MM.1S (cell line): Measurements from ENCODE around the gene IFI30.

Experiments
- EZH2 ChIP-seq: fragments of 300-600 bp; sonication (generic); optimal IDR thresholded peaks from 2 replicates; pipeline ENCODE3; 2017; ENCODE audit warnings: low read depth, mild to moderate bottlenecking, antibody characterized with exemption, low read length, mixed read lengths
- TF ChIP-seq, protein P1 (sequence below): fragments of 300-600 bp; sonication (generic); IDR thresholded peaks from 2 replicates; pipeline ENCODE4 v1.5.1; 2016; ENCODE audit warnings: antibody characterized with exemption, low read length, mixed read lengths

DNA sequence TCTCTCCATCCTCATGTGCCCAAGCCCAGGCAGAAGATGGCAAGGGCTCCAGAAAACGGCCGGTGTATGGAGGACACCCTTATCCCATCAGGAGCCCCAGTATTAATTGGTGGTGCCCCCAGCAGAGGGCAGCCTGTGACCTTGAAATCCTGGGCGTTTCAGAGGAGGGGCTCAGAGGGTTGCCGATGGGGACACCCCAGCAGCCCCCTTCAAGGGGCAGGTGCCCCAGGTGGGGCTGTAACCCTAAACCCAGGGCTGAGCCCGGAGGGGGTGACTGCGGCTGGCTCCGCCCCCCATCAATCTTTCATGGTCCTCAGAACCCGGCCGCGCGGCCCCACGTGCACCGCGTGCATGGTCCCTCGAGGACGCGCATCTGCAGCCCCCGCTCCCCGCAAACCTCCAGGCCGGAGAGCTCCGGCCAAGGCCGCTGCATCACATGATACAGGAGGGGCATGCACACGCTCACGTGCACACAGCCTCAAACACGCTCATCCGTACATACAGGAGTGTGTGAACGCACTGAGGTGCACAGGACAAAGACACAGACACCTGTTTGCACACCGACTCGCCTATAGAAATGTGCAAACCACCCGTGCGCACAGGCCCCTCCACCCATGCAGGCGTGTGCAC is 29.3 kb downstream of the IFI30 start:
- no peak for TF ChIP-seq EZH2
- TF ChIP-seq, protein P1, sequence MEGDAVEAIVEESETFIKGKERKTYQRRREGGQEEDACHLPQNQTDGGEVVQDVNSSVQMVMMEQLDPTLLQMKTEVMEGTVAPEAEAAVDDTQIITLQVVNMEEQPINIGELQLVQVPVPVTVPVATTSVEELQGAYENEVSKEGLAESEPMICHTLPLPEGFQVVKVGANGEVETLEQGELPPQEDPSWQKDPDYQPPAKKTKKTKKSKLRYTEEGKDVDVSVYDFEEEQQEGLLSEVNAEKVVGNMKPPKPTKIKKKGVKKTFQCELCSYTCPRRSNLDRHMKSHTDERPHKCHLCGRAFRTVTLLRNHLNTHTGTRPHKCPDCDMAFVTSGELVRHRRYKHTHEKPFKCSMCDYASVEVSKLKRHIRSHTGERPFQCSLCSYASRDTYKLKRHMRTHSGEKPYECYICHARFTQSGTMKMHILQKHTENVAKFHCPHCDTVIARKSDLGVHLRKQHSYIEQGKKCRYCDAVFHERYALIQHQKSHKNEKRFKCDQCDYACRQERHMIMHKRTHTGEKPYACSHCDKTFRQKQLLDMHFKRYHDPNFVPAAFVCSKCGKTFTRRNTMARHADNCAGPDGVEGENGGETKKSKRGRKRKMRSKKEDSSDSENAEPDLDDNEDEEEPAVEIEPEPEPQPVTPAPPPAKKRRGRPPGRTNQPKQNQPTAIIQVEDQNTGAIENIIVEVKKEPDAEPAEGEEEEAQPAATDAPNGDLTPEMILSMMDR, result peak; percentile 36
